Astrocyte (in vitro differentiated cells and primary cell): ENCODE measurements around the gene ZNF26. TPM values are rescaled to one million over a fixed set of nuclear protein-coding genes. Genes with fewer than 3 reads are reported as not detected.
A peak's percentile ranks its signal among the peaks of the same experiment; 100 is the strongest.

Experiments
- DNase-seq: peaks from one replicate; pipeline ENCODE4 v3.0.0-alpha.2; 2010; ENCODE audit warnings: low read depth
- FAIRE-seq: peaks from 2 replicates; lab custom pipeline; 2011; peaks lifted over from hg19 to GRCh38; lab: Jason Lieb, UNC
- H2AFZ ChIP-seq: 2 replicates; pipeline ENCODE4 v1.6.0; 2012; ENCODE audit warnings: low read depth, low read length, inconsistent platforms
- H3K27ac ChIP-seq: 2 replicates; pipeline ENCODE4 v1.5.1; 2011; ENCODE audit warnings: low read depth, low read length, inconsistent platforms
- H3K27me3 ChIP-seq: 2 replicates; pipeline ENCODE4 v1.6.0; 2011; ENCODE audit warnings: low read length, inconsistent platforms; ENCODE audit not compliant: insufficient read depth
- H3K36me3 ChIP-seq: 2 replicates; pipeline ENCODE4 v1.5.1; 2011; ENCODE audit warnings: low read length, inconsistent platforms; ENCODE audit not compliant: insufficient read depth
- H3K4me1 ChIP-seq: 2 replicates; pipeline ENCODE4 v1.5.1; 2011; ENCODE audit warnings: low read length, inconsistent platforms; ENCODE audit not compliant: insufficient read depth
- H3K4me2 ChIP-seq: 2 replicates; pipeline ENCODE4 v1.6.0; 2012; ENCODE audit warnings: low read length, inconsistent platforms
- H3K4me3 ChIP-seq: 2 replicates; pipeline ENCODE4 v1.5.1; 2011; ENCODE audit warnings: low read depth, mild to moderate bottlenecking, low read length, inconsistent platforms; ENCODE audit not compliant: insufficient read depth
- H3K79me2 ChIP-seq: 2 replicates; pipeline ENCODE4 v1.6.0; 2012; ENCODE audit warnings: mild to moderate bottlenecking, low read length, inconsistent platforms; ENCODE audit not compliant: insufficient read depth
- H3K9ac ChIP-seq: 2 replicates; pipeline ENCODE4 v1.6.0; 2012; ENCODE audit warnings: mild to moderate bottlenecking, low read length, inconsistent platforms
- H3K9me3 ChIP-seq: 2 replicates; pipeline ENCODE4 v1.5.1; 2012; ENCODE audit warnings: low read depth, mild to moderate bottlenecking, low read length, inconsistent platforms; ENCODE audit not compliant: insufficient read depth
- H4K20me1 ChIP-seq: 2 replicates; pipeline ENCODE4 v1.6.0; 2012; ENCODE audit warnings: low read length, inconsistent platforms; ENCODE audit not compliant: insufficient read depth
- H3K27ac Mint-ChIP-seq: one replicate; pipeline ENCODE4 v1.8.0; 2021; ENCODE audit warnings: mild to moderate bottlenecking, mixed read lengths; ENCODE audit not compliant: unreplicated experiment
- H3K27me3 Mint-ChIP-seq: one replicate; pipeline ENCODE4 v1.8.0; 2021; ENCODE audit warnings: low read depth, mixed read lengths; ENCODE audit not compliant: unreplicated experiment
- H3K36me3 Mint-ChIP-seq: one replicate; pipeline ENCODE4 v1.8.0; 2021; ENCODE audit warnings: low read depth, mixed read lengths; ENCODE audit not compliant: unreplicated experiment
- H3K4me1 Mint-ChIP-seq: one replicate; pipeline ENCODE4 v1.8.0; 2021; ENCODE audit warnings: low read depth, mixed read lengths; ENCODE audit not compliant: unreplicated experiment
- H3K4me3 Mint-ChIP-seq: one replicate; pipeline ENCODE4 v1.8.0; 2021; ENCODE audit warnings: mild to moderate bottlenecking, moderate library complexity, mixed read lengths; ENCODE audit not compliant: unreplicated experiment
- H3K9me3 Mint-ChIP-seq: one replicate; pipeline ENCODE4 v1.8.0; 2021; ENCODE audit warnings: mild to moderate bottlenecking, mixed read lengths; ENCODE audit not compliant: unreplicated experiment
- EZH2 ChIP-seq: IDR thresholded peaks from 2 replicates; pipeline ENCODE4 v1.6.1; 2012; ENCODE audit warnings: mild to moderate bottlenecking, low read length, inconsistent platforms; ENCODE audit not compliant: insufficient read depth
- total RNA-seq: library from RNA; stranded (reverse); gene quantifications from 2 replicates; pipeline ENCODE4 v1.2.1, GENCODE V29; 2021
- TF ChIP-seq, protein P1 (sequence below): IDR thresholded peaks from 2 replicates; pipeline ENCODE4 v1.5.1; 2011; ENCODE audit warnings: low read depth, mild to moderate bottlenecking, inconsistent platforms, low read length, moderate library complexity; ENCODE audit not compliant: insufficient read depth

The ZNF26 gene
- total RNA-seq, 1 donor from 2014 or later = 11.7 TPM

DNA sequence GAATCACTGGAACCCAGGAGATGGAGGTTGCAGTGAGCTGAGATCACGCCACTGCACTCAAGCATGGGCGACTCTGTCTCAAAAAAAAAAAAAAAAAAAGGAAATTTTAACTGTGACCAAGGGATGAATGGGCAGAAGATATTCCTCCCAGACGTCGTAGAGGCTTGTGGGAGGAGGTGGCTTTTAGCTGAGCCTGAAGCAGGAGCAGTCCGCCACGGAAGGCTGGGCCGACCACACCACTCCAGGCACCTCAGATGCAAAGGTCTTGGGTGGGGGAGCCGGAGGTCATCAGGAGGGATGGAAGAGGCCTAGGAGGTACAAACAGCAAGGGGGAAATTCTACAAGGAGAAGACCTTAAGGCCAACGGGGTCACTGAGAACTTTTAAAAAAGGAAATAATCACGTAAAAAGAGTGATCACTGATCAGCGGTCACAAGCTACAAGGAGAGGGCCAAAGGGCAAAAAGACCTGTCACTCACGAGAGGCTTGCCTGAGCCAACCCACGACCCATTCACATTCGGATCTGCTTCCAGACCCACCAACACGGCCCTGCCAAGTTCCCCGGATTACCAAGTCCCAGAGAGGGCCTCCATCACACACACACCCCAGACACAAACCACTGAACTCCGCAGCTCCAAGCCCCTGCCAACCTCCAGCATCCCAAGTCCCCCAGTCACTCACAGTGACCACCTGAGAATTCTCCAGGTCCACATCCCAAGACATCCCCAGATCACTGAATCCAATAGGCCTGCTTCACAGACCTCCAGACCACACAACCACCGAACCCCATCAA is 33.6 kb upstream of the ZNF26 start:
- Histone ChIP-seq H2AFZ (no peak overlapping the region), H3K4me3 (no peak overlapping the region), H3K27ac (no peak overlapping the region), H4K20me1 (peaks cover 34% of the 10 kb centered on the region), H3K4me1 (peaks cover 12% of the 10 kb centered on the region), H3K36me3 (no peaks in the 10 kb centered on the region), H3K27me3 (no peaks in the 10 kb centered on the region), H3K9me3 (peaks cover 39% of the 10 kb centered on the region), H3K4me2 (no peak overlapping the region), H3K79me2 (peaks cover 73% of the 10 kb centered on the region), H3K9ac (no peak overlapping the region)
- H3K4me1 Mint-ChIP-seq = peaks cover 8% of the 10 kb centered on the region
- H3K27me3 Mint-ChIP-seq = no peaks in the 10 kb centered on the region
- no peak for DNase-seq
- H3K36me3 Mint-ChIP-seq = peaks cover 42% of the 10 kb centered on the region
- no peak for TF ChIP-seq EZH2
- TF ChIP-seq, protein P1, sequence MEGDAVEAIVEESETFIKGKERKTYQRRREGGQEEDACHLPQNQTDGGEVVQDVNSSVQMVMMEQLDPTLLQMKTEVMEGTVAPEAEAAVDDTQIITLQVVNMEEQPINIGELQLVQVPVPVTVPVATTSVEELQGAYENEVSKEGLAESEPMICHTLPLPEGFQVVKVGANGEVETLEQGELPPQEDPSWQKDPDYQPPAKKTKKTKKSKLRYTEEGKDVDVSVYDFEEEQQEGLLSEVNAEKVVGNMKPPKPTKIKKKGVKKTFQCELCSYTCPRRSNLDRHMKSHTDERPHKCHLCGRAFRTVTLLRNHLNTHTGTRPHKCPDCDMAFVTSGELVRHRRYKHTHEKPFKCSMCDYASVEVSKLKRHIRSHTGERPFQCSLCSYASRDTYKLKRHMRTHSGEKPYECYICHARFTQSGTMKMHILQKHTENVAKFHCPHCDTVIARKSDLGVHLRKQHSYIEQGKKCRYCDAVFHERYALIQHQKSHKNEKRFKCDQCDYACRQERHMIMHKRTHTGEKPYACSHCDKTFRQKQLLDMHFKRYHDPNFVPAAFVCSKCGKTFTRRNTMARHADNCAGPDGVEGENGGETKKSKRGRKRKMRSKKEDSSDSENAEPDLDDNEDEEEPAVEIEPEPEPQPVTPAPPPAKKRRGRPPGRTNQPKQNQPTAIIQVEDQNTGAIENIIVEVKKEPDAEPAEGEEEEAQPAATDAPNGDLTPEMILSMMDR = no peak
- no peak for FAIRE-seq
- peaks cover 28% of the 10 kb centered on the region for H3K9me3 Mint-ChIP-seq
- H3K27ac Mint-ChIP-seq = no peak overlapping the region
- no peak overlapping the region for H3K4me3 Mint-ChIP-seq

DNA sequence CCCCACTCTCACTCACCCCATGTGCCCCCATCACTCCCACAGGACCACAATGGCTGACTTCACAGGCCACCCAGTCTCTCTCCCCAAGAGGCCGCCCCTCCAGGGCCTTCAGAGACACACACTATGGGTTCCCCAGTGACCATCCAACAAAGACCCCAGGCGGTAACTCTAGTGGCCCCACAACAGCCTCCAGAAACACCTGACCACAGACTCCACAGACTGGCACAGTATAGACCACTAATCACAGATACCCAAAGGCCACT is 33.1 kb upstream of the ZNF26 start:
- Mint-ChIP-seq H3K4me3 (no peak overlapping the region), H3K4me1 (peaks cover 8% of the 10 kb centered on the region), H3K27me3 (no peaks in the 10 kb centered on the region), H3K9me3 (peaks cover 28% of the 10 kb centered on the region), H3K27ac (no peak overlapping the region), H3K36me3 (peaks cover 40% of the 10 kb centered on the region)
- Histone ChIP-seq H3K9ac (no peak overlapping the region), H3K36me3 (no peaks in the 10 kb centered on the region), H3K27me3 (no peaks in the 10 kb centered on the region), H3K4me2 (no peak overlapping the region), H3K9me3 (peaks cover 37% of the 10 kb centered on the region), H3K79me2 (peaks cover 72% of the 10 kb centered on the region), H3K4me1 (peaks cover 12% of the 10 kb centered on the region), H3K4me3 (no peak overlapping the region), H3K27ac (no peak overlapping the region), H4K20me1 (peaks cover 34% of the 10 kb centered on the region), H2AFZ (no peak overlapping the region)
- FAIRE-seq (no peak), DNase-seq (no peak)
- TF ChIP-seq, protein P1 = no peak
- no peak for TF ChIP-seq EZH2

DNA sequence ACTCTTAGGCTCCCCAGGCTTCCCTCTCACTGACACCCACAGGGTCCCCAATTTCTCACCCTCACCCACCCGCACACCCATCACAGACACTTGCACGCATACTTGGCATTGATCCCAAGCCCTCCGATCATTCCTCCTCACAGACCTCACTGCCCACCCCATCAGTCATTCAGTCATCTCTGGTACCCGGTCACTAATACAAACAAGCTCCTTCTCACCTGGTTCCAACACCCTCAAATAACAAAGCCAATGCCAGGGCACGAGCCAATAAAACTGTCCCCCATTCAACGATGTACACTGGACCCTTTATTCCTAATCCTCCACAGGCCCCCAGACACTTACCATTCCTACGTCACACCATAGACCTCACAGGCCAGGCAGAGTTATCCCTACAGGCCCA is 32.4 kb upstream of the ZNF26 start:
- H3K27me3 Mint-ChIP-seq = no peaks in the 10 kb centered on the region
- H3K4me3 Mint-ChIP-seq = no peak overlapping the region
- H2AFZ ChIP-seq = no peak overlapping the region
- peaks cover 66% of the 10 kb centered on the region for H3K79me2 ChIP-seq
- H3K9ac ChIP-seq = no peak overlapping the region
- no peaks in the 10 kb centered on the region for H3K27me3 ChIP-seq
- H3K4me1 ChIP-seq = peaks cover 12% of the 10 kb centered on the region
- H3K4me3 ChIP-seq = no peak overlapping the region
- H3K36me3 ChIP-seq = no peaks in the 10 kb centered on the region
- DNase-seq (no peak), FAIRE-seq (no peak)
- H3K9me3 Mint-ChIP-seq = peaks cover 28% of the 10 kb centered on the region
- peaks cover 33% of the 10 kb centered on the region for H3K36me3 Mint-ChIP-seq
- no peak overlapping the region for H3K4me2 ChIP-seq
- TF ChIP-seq, protein P1 = no peak
- no peak for TF ChIP-seq EZH2
- peak overlapping the region; percentile 43 for H3K27ac Mint-ChIP-seq
- H3K27ac ChIP-seq = no peak overlapping the region
- H3K9me3 ChIP-seq = peaks cover 31% of the 10 kb centered on the region
- H3K4me1 Mint-ChIP-seq = peaks cover 8% of the 10 kb centered on the region
- H4K20me1 ChIP-seq = peaks cover 34% of the 10 kb centered on the region
